ENCODE measurements around the gene NDUFV2.

- no peak for TF ChIP-seq CTCF (IDR thresholded peaks at IDR 0.05)
- TF ChIP-seq POLR2A (IDR thresholded peaks at IDR 0.05): no peak
These were observed 72.6 kb downstream of the NDUFV2 start for GRCh38 chr18:9175115-9175514.
